ENCODE results near the gene MXD4.

Gene MXD4

DNA sequence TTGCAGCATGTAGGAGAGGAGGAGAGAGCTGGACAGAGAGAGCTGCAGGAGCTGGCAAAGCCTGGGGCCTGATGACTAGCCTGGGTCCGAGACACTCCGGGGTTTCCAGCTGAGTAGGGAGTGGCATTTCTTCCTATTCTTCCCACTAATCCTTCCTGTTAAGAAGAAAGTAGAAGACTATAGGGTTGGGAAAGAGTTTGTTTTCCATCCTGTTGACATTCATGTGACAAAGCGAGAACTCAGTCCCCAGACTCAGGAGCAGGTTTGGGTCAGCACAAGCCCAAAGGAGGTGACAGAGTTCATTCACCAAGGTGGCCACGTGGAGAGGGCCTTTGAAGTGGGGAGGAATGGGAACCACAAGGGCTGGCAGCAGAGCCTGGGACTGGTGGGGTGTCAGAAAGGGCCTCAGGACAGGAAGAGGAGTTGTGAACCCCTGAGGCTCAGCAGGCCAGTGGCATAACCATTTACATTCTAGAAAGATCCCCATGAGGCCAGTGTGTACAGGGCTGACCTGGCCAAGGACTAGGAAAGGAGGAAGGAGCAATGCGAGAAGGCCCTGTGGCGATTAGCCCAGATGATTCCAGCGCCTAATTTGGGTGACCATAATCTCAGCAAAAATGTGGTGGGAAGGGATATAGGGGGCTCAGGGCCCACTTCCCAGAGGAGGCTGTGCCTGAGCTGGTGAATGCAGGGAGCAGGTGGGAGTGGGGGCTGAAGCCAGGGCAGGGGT, 16.7 kb downstream of the MXD4 start:
- ATAC-seq (ENCODE audit: low read depth) = no peak
- H3K4me1 ChIP-seq (ENCODE audit: insufficient read depth, poor library complexity, severe bottlenecking) = peaks cover 6% of the 10 kb centered on the region
- TF ChIP-seq, protein P1, sequence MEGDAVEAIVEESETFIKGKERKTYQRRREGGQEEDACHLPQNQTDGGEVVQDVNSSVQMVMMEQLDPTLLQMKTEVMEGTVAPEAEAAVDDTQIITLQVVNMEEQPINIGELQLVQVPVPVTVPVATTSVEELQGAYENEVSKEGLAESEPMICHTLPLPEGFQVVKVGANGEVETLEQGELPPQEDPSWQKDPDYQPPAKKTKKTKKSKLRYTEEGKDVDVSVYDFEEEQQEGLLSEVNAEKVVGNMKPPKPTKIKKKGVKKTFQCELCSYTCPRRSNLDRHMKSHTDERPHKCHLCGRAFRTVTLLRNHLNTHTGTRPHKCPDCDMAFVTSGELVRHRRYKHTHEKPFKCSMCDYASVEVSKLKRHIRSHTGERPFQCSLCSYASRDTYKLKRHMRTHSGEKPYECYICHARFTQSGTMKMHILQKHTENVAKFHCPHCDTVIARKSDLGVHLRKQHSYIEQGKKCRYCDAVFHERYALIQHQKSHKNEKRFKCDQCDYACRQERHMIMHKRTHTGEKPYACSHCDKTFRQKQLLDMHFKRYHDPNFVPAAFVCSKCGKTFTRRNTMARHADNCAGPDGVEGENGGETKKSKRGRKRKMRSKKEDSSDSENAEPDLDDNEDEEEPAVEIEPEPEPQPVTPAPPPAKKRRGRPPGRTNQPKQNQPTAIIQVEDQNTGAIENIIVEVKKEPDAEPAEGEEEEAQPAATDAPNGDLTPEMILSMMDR (IDR thresholded peaks at IDR 0.05; ENCODE audit: poor library complexity, severe bottlenecking) = no peak

DNA sequence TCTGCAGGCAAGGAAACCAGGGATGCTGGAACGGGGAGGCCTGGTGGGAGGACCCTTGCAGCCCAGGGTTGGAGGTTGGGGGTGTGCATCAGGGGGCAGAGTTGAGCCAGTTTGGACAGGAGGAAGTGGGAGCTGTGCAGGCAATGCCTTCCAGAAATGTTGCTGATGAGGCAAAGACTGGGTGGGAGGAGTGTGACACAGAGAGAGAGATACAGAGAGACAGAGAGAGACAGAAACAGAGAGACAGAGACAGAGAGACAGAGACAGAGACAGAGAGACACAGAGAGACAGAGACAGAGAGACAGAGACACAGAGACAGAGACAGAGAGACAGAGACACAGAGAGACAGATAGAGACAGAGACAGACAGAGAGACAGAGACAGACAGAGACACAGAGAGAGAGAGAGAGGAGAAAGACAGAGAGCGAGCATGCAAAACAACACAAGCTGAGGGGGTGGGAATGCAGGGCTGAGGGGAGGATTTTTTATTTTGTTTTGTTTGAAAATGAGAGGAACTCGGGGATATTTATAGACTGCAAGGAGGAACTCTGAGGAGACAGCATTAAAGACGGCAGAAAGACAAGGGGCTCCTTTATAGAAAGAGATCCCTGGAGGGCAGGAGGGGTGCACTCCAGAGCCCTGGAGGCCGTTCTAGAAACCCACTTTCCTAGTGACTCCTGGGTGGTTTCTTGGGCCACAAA, 18.1 kb downstream of the MXD4 start:
- H3K27me3 ChIP-seq (ENCODE audit: insufficient read depth, poor library complexity, severe bottlenecking) = no peaks in the 10 kb centered on the region
- DNase-seq (ENCODE audit: low spot score) = no peak
- H3K36me3 ChIP-seq (ENCODE audit: low read depth) = peaks cover 21% of the 10 kb centered on the region
- no peak overlapping the region for H3K27ac ChIP-seq (ENCODE audit: poor library complexity, severe bottlenecking)
- TF ChIP-seq, protein P1 (IDR thresholded peaks at IDR 0.05; ENCODE audit: poor library complexity, severe bottlenecking) = peak; percentile 2
- ATAC-seq (ENCODE audit: low read depth) = no peak
- H3K9me3 ChIP-seq (ENCODE audit: severe bottlenecking) = no peaks in the 10 kb centered on the region
- no peak overlapping the region for H3K4me3 ChIP-seq (ENCODE audit: severe bottlenecking)
- peaks cover 20% of the 10 kb centered on the region for H3K4me1 ChIP-seq (ENCODE audit: insufficient read depth, poor library complexity, severe bottlenecking)

More for the DNA sequence above, 16.7 kb downstream of the MXD4 start:
- Histone ChIP-seq H3K27me3 (ENCODE audit: insufficient read depth, poor library complexity, severe bottlenecking) (no peaks in the 10 kb centered on the region), H3K9me3 (ENCODE audit: severe bottlenecking) (no peaks in the 10 kb centered on the region), H3K4me3 (ENCODE audit: severe bottlenecking) (no peak overlapping the region), H3K36me3 (ENCODE audit: low read depth) (peaks cover 7% of the 10 kb centered on the region; the same call in 1 of the 2 replicates), H3K27ac (ENCODE audit: poor library complexity, severe bottlenecking) (no peak overlapping the region)
- no peak for DNase-seq (ENCODE audit: low spot score)

DNA sequence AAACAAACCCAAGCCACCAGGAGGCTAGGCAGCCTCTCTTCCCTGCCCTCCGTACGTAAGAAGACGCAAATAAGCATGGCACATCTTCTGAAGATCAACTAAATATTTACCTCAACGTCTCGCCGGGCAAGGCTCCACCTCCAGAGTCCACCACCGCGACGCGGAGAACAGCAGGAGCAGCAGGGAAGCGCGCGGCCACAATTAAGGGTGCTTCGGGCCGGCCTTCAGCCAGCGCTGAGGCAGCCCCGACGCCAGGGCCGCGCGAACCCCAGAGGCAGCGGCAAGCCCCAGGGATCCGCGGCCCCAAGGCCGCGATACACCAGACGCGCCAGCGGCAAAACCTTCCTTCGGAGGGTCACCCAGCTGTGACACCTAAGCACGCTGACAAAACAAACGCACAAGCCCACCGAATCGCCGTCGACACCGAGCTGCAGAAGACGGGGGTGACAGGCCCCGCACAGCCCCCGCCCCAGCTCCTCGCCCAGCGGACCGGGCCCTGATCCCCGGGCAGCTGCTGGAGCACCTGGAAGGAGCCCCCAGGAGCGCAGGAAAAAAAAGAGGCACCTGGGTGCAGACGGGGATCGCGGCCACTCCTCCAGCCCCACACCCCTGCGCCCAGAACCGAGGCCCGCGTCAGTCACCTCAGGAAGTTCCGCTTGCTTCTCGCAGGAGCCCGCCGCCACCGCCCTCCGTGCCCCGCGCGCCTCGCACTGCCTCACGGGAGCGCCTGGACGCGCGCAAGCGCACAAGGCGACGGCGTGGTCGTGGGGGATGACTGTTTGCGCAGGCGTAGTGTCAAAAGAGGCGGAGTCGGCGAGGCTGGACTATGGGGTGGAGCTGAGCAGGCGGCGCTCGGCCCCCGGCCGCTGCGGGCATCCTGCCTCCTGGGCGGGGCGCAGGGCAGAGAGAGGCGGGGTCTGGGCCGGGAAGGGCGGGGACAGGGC, 20.2 kb downstream of the MXD4 start, which contains the start of the genes HAUS3 and POLN:
HAUS3 (minus strand) TSS at position 712 of the 944 bp plus-strand sequence. CDS start 1,175 bp downstream, outside the sequence.
POLN (minus strand) TSS at position 712 of the 944 bp plus-strand sequence. CDS start 12,890 bp downstream, outside the sequence.
- Histone ChIP-seq H3K4me1 (ENCODE audit: insufficient read depth, poor library complexity, severe bottlenecking) (peaks cover 20% of the 10 kb centered on the region), H3K9me3 (ENCODE audit: severe bottlenecking) (no peaks in the 10 kb centered on the region), H3K36me3 (ENCODE audit: low read depth) (peaks cover 39% of the 10 kb centered on the region), H3K4me3 (ENCODE audit: severe bottlenecking) (peak within 1 kb of the TSS; percentile 85), H3K27me3 (ENCODE audit: insufficient read depth, poor library complexity, severe bottlenecking) (no peaks in the 10 kb centered on the region), H3K27ac (ENCODE audit: poor library complexity, severe bottlenecking) (peak within 1 kb of the TSS; percentile 41)
- TF ChIP-seq, protein P1 (IDR thresholded peaks at IDR 0.05; ENCODE audit: poor library complexity, severe bottlenecking) = no peak
- peak; percentile 96 for DNase-seq (ENCODE audit: low spot score)
- peak; percentile 87 for ATAC-seq (ENCODE audit: low read depth)

DNA sequence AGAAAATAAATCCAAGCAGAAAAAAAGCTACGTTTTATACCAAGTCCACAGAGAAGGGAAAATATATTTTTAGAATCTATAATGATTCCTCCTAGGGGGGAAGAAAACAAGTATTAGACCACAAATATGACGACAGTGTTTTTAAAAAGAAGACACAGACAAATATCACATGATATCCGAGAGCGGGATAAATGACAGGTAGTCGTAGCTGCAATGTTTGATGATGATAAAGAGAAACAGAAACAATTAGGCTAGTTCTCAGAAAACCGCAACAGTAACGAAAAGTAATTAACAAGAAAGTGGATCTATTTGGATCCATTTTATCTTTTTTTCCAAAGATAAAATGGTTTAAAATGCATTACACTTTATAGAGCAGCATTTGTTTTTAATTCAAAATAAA, 20.9 kb downstream of the MXD4 start:
- Histone ChIP-seq H3K4me1 (ENCODE audit: insufficient read depth, poor library complexity, severe bottlenecking) (peaks cover 20% of the 10 kb centered on the region), H3K36me3 (ENCODE audit: low read depth) (peaks cover 44% of the 10 kb centered on the region), H3K9me3 (ENCODE audit: severe bottlenecking) (no peaks in the 10 kb centered on the region), H3K4me3 (ENCODE audit: severe bottlenecking) (peak overlapping the region; percentile 85), H3K27ac (ENCODE audit: poor library complexity, severe bottlenecking) (peak overlapping the region; percentile 41), H3K27me3 (ENCODE audit: insufficient read depth, poor library complexity, severe bottlenecking) (no peaks in the 10 kb centered on the region)
- TF ChIP-seq, protein P1 (IDR thresholded peaks at IDR 0.05; ENCODE audit: poor library complexity, severe bottlenecking) = no peak
- no peak for DNase-seq (ENCODE audit: low spot score)
- no peak for ATAC-seq (ENCODE audit: low read depth)
